ENCODE data around the gene FOXP4.

GRCh38 chr6:41549673-41550072 lies 3.5 kb downstream of the FOXP4 start:
- no peak for TF ChIP-seq POLR2AphosphoS5 (IDR thresholded peaks at IDR 0.05)
- no peak for TF ChIP-seq CTCF (IDR thresholded peaks at IDR 0.05)
- TF ChIP-seq POLR2A (IDR thresholded peaks at IDR 0.05; ENCODE audit: low read depth): no peak
